ENCODE data around the gene DHRS7C. TPM values are rescaled to one million over a fixed set of nuclear protein-coding genes. Genes with fewer than 3 reads are reported as not detected.

Gene DHRS7C
- polyA plus RNA-seq, 1 donor from 2014 or later, result not detected

- Histone ChIP-seq H4K20me1 (ENCODE audit: insufficient read depth) (no peaks in the 10 kb centered on the region), H3K9ac (ENCODE audit: low read length) (no peak overlapping the region), H2AFZ (ENCODE audit: low read depth, low read length) (no peak overlapping the region), H3K79me2 (replicated peaks; ENCODE audit: insufficient read depth, low read length) (no peaks in the 10 kb centered on the region), H3F3A (ENCODE audit: insufficient read depth, low read length, poor library complexity, severe bottlenecking) (no peaks in the 10 kb centered on the region), H3K4me3 (ENCODE audit: low read length) (no peak overlapping the region), H3K36me3 (ENCODE audit: insufficient read depth, low read length) (no peaks in the 10 kb centered on the region), H3K4me2 (ENCODE audit: low read length) (no peak overlapping the region), H3K9me2 (ENCODE audit: insufficient read depth, low read length) (no peaks in the 10 kb centered on the region), H3K27me3 (ENCODE audit: insufficient read depth, low read depth, low read length) (no peaks in the 10 kb centered on the region), H3K9me3 (ENCODE audit: low read length) (no peaks in the 10 kb centered on the region), H3K27ac (ENCODE audit: low read length) (no peak overlapping the region)
- TF ChIP-seq REST (IDR thresholded peaks at IDR 0.05; ENCODE audit: borderline replicate concordance), result no peak
- TF ChIP-seq SMC3 (conservative IDR thresholded peaks at IDR 0.05; ENCODE audit: poor library complexity), result no peak
- no peak for TF ChIP-seq POLR2AphosphoS5 (IDR thresholded peaks at IDR 0.05)
- no peak for TF ChIP-seq CTCF (IDR thresholded peaks at IDR 0.05; ENCODE audit: poor library complexity, severe bottlenecking)
- no peak for TF ChIP-seq EP300 (conservative IDR thresholded peaks at IDR 0.05; ENCODE audit: poor library complexity, severe bottlenecking)
- no peak for TF ChIP-seq EZH2 (IDR thresholded peaks at IDR 0.05; ENCODE audit: borderline replicate concordance, insufficient read depth, low read length, poor library complexity, severe bottlenecking)
- TF ChIP-seq TAF1 (IDR thresholded peaks at IDR 0.05; ENCODE audit: low read depth), result no peak
- TF ChIP-seq RAD21 (conservative IDR thresholded peaks at IDR 0.05), result no peak
Measured at GRCh38 chr17:9824797-9825338, 33.5 kb upstream of the DHRS7C start.

GRCh38 chr17:9824094-9824493, 32.7 kb upstream of the DHRS7C start:
- H3F3A ChIP-seq (ENCODE audit: insufficient read depth, low read length, poor library complexity, severe bottlenecking), result no peaks in the 10 kb centered on the region
- H3K27ac ChIP-seq (ENCODE audit: low read length), result no peak overlapping the region
- no peak overlapping the region for H2AFZ ChIP-seq (ENCODE audit: low read depth, low read length)
- no peaks in the 10 kb centered on the region for H3K9me3 ChIP-seq (ENCODE audit: low read length)
- no peaks in the 10 kb centered on the region for H3K27me3 ChIP-seq (ENCODE audit: insufficient read depth, low read depth, low read length)
- no peak overlapping the region for H3K4me2 ChIP-seq (ENCODE audit: low read length)
- no peaks in the 10 kb centered on the region for H3K9me2 ChIP-seq (ENCODE audit: insufficient read depth, low read length)
- no peak overlapping the region for H3K4me3 ChIP-seq (ENCODE audit: low read length)
- no peak for TF ChIP-seq REST (IDR thresholded peaks at IDR 0.05; ENCODE audit: borderline replicate concordance)
- no peak for TF ChIP-seq CTCF (IDR thresholded peaks at IDR 0.05; ENCODE audit: poor library complexity, severe bottlenecking)
- no peak for TF ChIP-seq POLR2AphosphoS5 (IDR thresholded peaks at IDR 0.05)
- no peak for TF ChIP-seq TAF1 (IDR thresholded peaks at IDR 0.05; ENCODE audit: low read depth)
- no peak for TF ChIP-seq EP300 (conservative IDR thresholded peaks at IDR 0.05; ENCODE audit: poor library complexity, severe bottlenecking)
- no peak for TF ChIP-seq SMC3 (conservative IDR thresholded peaks at IDR 0.05; ENCODE audit: poor library complexity)
- no peak for TF ChIP-seq MXI1 (conservative IDR thresholded peaks at IDR 0.05; ENCODE audit: poor library complexity, severe bottlenecking)
- no peak for TF ChIP-seq RAD21 (conservative IDR thresholded peaks at IDR 0.05)
- H3K36me3 ChIP-seq (ENCODE audit: insufficient read depth, low read length), result no peaks in the 10 kb centered on the region
- H4K20me1 ChIP-seq (ENCODE audit: insufficient read depth), result no peaks in the 10 kb centered on the region
- no peak overlapping the region for H3K9ac ChIP-seq (ENCODE audit: low read length)
- no peaks in the 10 kb centered on the region for H3K79me2 ChIP-seq (replicated peaks; ENCODE audit: insufficient read depth, low read length)
